Measurements from ENCODE around the gene TMEM86B. TPM values are rescaled to one million over a fixed set of nuclear protein-coding genes. Genes with fewer than 3 reads are reported as not detected.
A peak's percentile ranks its signal among the peaks of the same experiment; 100 is the strongest.

Gene TMEM86B
- total RNA-seq, 1 experiment from 2014 or later: 4.2 TPM

- DNase-seq (ENCODE audit: unreplicated experiment): no peak
- POLR2A ChIA-PET: interaction anchor here (0.7 to 1.6 kb wide), 3 partner anchors 10 to 177 kb away, joined by 4 to 6 read pairs (median 6); partner anchors contain the start of gene PPP6R1
- H3K27me3 Mint-ChIP-seq (ENCODE audit: insufficient read depth, unreplicated experiment): peaks cover 29% of the 10 kb centered on the region
- intact Hi-C loops (cut with micrococcal nuclease): no loop called here
- CTCF ChIA-PET: interaction anchor here (0.6 to 1.3 kb wide), 3 partner anchors 167 to 326 kb away, joined by 3 read pairs; partner anchors contain the start of gene TMEM238
- no peak for TF ChIP-seq CTCF (IDR thresholded peaks at IDR 0.05; ENCODE audit: unreplicated experiment)
- peaks cover 10% of the 10 kb centered on the region for H3K4me1 Mint-ChIP-seq (ENCODE audit: insufficient read depth, unreplicated experiment)
- no peak overlapping the region for H3K4me3 Mint-ChIP-seq (ENCODE audit: unreplicated experiment)
- H3K27ac Mint-ChIP-seq (ENCODE audit: low read depth, unreplicated experiment): no peak overlapping the region
- H3K9me3 Mint-ChIP-seq (ENCODE audit: unreplicated experiment): no peaks in the 10 kb centered on the region
- BruUV-seq (replicated peaks): no TSS peak
- peaks cover 6% of the 10 kb centered on the region for H3K36me3 Mint-ChIP-seq (ENCODE audit: insufficient read depth, unreplicated experiment)
Observed at GRCh38 chr19:55178781-55179599, 49.6 kb downstream of the TMEM86B start.

Small RNAs within 50 kb of the gene (microRNA-seq; reads per million reads assigned to microRNA genes)
- 1.2 reads per million for gene MIR6802
- gene MIR6803: 1.7 reads per million, percentile 11 among the genes with 10 or more reads in this experiment
- gene MIR6804: 2.2 reads per million, percentile 16 among the genes with 10 or more reads in this experiment

Other genes with a start within 250 kb of the TMEM86B start
- gene GP6, start 190.5 kb downstream of the TMEM86B start, total RNA-seq (2022): 0.27 TPM in 1 of 2 replicates, not detected in the other
- 20.2 and 25.8 TPM in 2 replicates for gene RDH13, start 165.6 kb downstream of the TMEM86B start, total RNA-seq (2022)
- 9.9 and 17.9 TPM in 2 replicates for gene EPS8L1, start 152.9 kb downstream of the TMEM86B start, total RNA-seq (2022)
- gene PPP1R12C, start 111.1 kb downstream of the TMEM86B start, total RNA-seq (2022): 76.4 and 88.6 TPM in 2 replicates
- 32.3 and 46.8 TPM in 2 replicates for gene TNNT1, start 79.6 kb downstream of the TMEM86B start, total RNA-seq (2022)
- 0.89 TPM in 1 of 2 replicates, not detected in the other for gene TNNI3, start 71.0 kb downstream of the TMEM86B start, total RNA-seq (2022)
- 3.9 and 4.9 TPM in 2 replicates for gene DNAAF3, start 62.1 kb downstream of the TMEM86B start, total RNA-seq (2022)
- not detected in 2 replicates for gene SYT5, start 48.5 kb downstream of the TMEM86B start, total RNA-seq (2022)
- gene PTPRH, start 19.3 kb downstream of the TMEM86B start, total RNA-seq (2022): 0.56 and 2.3 TPM in 2 replicates
- gene PPP6R1, start 30.3 kb upstream of the TMEM86B start, total RNA-seq (2022): 70.6 and 78.9 TPM in 2 replicates
- gene HSPBP1, start 51.3 kb upstream of the TMEM86B start, total RNA-seq (2022): 49.2 and 53.1 TPM in 2 replicates
- 3.8 and 5.1 TPM in 2 replicates for gene BRSK1, start 55.2 kb upstream of the TMEM86B start, total RNA-seq (2022)
- gene TMEM150B, start 96.6 kb upstream of the TMEM86B start, total RNA-seq (2022): not detected in 2 replicates
- gene KMT5C, start 111.1 kb upstream of the TMEM86B start, total RNA-seq (2022): 12.9 and 16.8 TPM in 2 replicates
- 0.33 and 0.93 TPM in 2 replicates for gene COX6B2, start 126.0 kb upstream of the TMEM86B start, total RNA-seq (2022)
- gene GARIN5B, start 134.5 kb upstream of the TMEM86B start, total RNA-seq (2022): not detected in 2 replicates
- 4.2 TPM in 2 replicates for gene IL11, start 141.7 kb upstream of the TMEM86B start, total RNA-seq (2022)
- 0.58 and 0.59 TPM in 2 replicates for gene TMEM190, start 148.1 kb upstream of the TMEM86B start, total RNA-seq (2022)
- gene TMEM238, start 155.5 kb upstream of the TMEM86B start, total RNA-seq (2022): 10.6 and 14.9 TPM in 2 replicates
- gene RPL28, start 157.2 kb upstream of the TMEM86B start, total RNA-seq (2022): 2,816 and 2,868 TPM in 2 replicates
- gene UBE2S, start 179.0 kb upstream of the TMEM86B start, total RNA-seq (2022): 331 and 345 TPM in 2 replicates
- not detected in 2 replicates for gene SHISA7, start 214.5 kb upstream of the TMEM86B start, total RNA-seq (2022)
- 34.3 and 59.9 TPM in 2 replicates for gene ISOC2, start 232.9 kb upstream of the TMEM86B start, total RNA-seq (2022)
- 0.23 and 0.32 TPM in 2 replicates for gene C19orf85, start 236.0 kb upstream of the TMEM86B start, total RNA-seq (2022)
- 6.2 and 12.1 TPM in 2 replicates for gene ZNF628, start 247.9 kb upstream of the TMEM86B start, total RNA-seq (2022)